Calu3 (cell line): ENCODE measurements around the gene IQCK. TPM values are rescaled to one million over a fixed set of nuclear protein-coding genes. Genes with fewer than 3 reads are reported as not detected.
A peak's percentile ranks its signal among the peaks of the same experiment; 100 is the strongest.

Source experiments
- BruUV-seq: library from RNA; stranded (reverse); fragments of 400-500 nt; replicated peaks from 2 replicates; lab custom pipeline; 2021; lab: Mats Ljungman, UMichigan
- CTCF ChIA-PET: fragments of 300-600 bp; sonication (Branson Sonifier 250); formaldehyde crosslinking; loops from one replicate; lab custom pipeline; 2022; ENCODE audit warnings: antibody characterized with exemption; lab: Charles Lee
- DNase-seq: peaks from one replicate; pipeline ENCODE4 v3.0.0; 2022
- H3K27ac Mint-ChIP-seq: one replicate; pipeline ENCODE4 v1.8.0; 2022; ENCODE audit warnings: mixed read lengths; ENCODE audit not compliant: unreplicated experiment
- H3K27me3 Mint-ChIP-seq: one replicate; pipeline ENCODE4 v1.8.0; 2022; ENCODE audit warnings: mixed read lengths; ENCODE audit not compliant: unreplicated experiment
- H3K36me3 Mint-ChIP-seq: one replicate; pipeline ENCODE4 v1.8.0; 2022; ENCODE audit warnings: mild to moderate bottlenecking, moderate library complexity, mixed read lengths; ENCODE audit not compliant: insufficient read depth, unreplicated experiment
- H3K4me1 Mint-ChIP-seq: one replicate; pipeline ENCODE4 v1.8.0; 2022; ENCODE audit warnings: mild to moderate bottlenecking, low read depth, mixed read lengths; ENCODE audit not compliant: unreplicated experiment
- H3K4me3 Mint-ChIP-seq: one replicate; pipeline ENCODE4 v1.8.0; 2022; ENCODE audit warnings: mild to moderate bottlenecking, low read depth, moderate library complexity, mixed read lengths; ENCODE audit not compliant: unreplicated experiment
- H3K9me3 Mint-ChIP-seq: one replicate; pipeline ENCODE4 v1.8.0; 2022; ENCODE audit warnings: low read depth, mixed read lengths; ENCODE audit not compliant: unreplicated experiment
- intact Hi-C: fragments of 100-400 bp; cut with micrococcal nuclease; formaldehyde crosslinking; loops from one replicate; pipeline ENCODE4 v1.10.0; 2022; ENCODE audit not compliant: unreplicated experiment
- total RNA-seq: library from RNA; stranded (reverse); gene quantifications from 2 replicates; pipeline ENCODE4 v1.2.3, GENCODE V29; 2022
- TF ChIP-seq, protein P1 (sequence below): fragments of 200-600 bp; IDR thresholded peaks from one replicate; pipeline ENCODE4 v1.8.0; 2022; ENCODE audit warnings: antibody characterized with exemption; ENCODE audit not compliant: unreplicated experiment

Gene IQCK
- total RNA-seq, 1 experiment from 2014 or later: 42.5 TPM

DNA sequence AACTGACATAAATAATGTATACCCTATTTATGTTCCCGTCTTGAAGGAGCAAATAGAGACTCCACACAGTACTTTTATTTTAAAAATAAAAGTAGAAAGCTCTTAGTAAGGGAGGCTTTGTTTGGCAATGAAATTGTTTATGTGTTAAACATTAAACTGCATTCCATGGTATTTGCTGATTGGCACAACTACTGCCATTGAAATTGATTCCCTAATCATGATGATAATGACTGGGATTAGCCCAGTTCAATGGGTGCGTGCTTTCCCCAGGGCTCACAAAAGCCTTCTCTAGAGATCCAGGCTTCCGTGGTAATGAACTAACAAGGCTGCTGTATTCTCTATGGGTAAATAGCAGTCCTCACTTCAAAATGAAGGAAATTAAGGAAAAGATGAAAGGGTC lies 99.1 kb downstream of the IQCK start:
- peaks cover 17% of the 10 kb centered on the region for H3K36me3 Mint-ChIP-seq
- no peak overlapping the region for H3K4me3 Mint-ChIP-seq
- CTCF ChIA-PET: interaction anchor here (0.6 to 1.4 kb wide), 3 partner anchors 8 to 98 kb away, joined by 4 to 6 read pairs (median 5); partner anchors contain the start of genes IQCK and KNOP1
- TF ChIP-seq, protein P1, sequence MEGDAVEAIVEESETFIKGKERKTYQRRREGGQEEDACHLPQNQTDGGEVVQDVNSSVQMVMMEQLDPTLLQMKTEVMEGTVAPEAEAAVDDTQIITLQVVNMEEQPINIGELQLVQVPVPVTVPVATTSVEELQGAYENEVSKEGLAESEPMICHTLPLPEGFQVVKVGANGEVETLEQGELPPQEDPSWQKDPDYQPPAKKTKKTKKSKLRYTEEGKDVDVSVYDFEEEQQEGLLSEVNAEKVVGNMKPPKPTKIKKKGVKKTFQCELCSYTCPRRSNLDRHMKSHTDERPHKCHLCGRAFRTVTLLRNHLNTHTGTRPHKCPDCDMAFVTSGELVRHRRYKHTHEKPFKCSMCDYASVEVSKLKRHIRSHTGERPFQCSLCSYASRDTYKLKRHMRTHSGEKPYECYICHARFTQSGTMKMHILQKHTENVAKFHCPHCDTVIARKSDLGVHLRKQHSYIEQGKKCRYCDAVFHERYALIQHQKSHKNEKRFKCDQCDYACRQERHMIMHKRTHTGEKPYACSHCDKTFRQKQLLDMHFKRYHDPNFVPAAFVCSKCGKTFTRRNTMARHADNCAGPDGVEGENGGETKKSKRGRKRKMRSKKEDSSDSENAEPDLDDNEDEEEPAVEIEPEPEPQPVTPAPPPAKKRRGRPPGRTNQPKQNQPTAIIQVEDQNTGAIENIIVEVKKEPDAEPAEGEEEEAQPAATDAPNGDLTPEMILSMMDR: no peak
- H3K4me1 Mint-ChIP-seq: peaks cover 71% of the 10 kb centered on the region
- H3K9me3 Mint-ChIP-seq: no peaks in the 10 kb centered on the region
- no peak for DNase-seq
- no TSS peak for BruUV-seq
- intact Hi-C loops: no loop called here
- H3K27ac Mint-ChIP-seq: peak overlapping the region; percentile 31
- no peaks in the 10 kb centered on the region for H3K27me3 Mint-ChIP-seq

GRCh38 chr16:19817875-19818274 lies 99.8 kb downstream of the IQCK start:
- Mint-ChIP-seq H3K27ac (peak overlapping the region; percentile 31), H3K4me3 (no peak overlapping the region), H3K27me3 (no peaks in the 10 kb centered on the region), H3K9me3 (no peaks in the 10 kb centered on the region), H3K36me3 (peaks cover 17% of the 10 kb centered on the region), H3K4me1 (peaks cover 71% of the 10 kb centered on the region)
- TF ChIP-seq, protein P1: no peak
- CTCF ChIA-PET: no interaction called here
- no TSS peak for BruUV-seq
- intact Hi-C loops: no loop called here
- DNase-seq: no peak

DNA sequence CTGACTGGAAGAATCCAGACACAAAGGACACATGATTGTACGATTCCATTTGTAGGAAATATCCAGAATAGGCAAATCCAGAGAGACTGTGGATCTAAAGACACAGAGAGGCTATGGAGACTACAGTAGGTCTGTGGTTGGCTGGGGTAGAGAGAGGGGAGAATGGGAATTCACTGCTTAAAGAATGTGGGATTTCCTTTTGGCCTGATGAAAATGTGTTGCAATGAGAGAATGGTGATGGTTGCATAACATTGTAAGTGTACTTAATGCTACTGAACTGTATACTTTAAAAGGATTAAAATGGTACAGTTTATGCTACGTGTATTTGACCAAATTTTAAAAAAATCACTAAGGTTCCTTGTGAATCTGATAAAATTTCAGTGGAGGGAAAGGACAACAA lies 104.5 kb downstream of the IQCK start:
- Mint-ChIP-seq H3K27me3 (no peaks in the 10 kb centered on the region), H3K4me1 (peaks cover 38% of the 10 kb centered on the region), H3K9me3 (no peaks in the 10 kb centered on the region), H3K4me3 (no peak overlapping the region), H3K27ac (no peak overlapping the region), H3K36me3 (peaks cover 9% of the 10 kb centered on the region)
- CTCF ChIA-PET: no interaction called here
- no peak for DNase-seq
- intact Hi-C loops: no loop called here
- TF ChIP-seq, protein P1: no peak
- BruUV-seq: no TSS peak

- Mint-ChIP-seq H3K36me3 (peaks cover 9% of the 10 kb centered on the region), H3K4me3 (no peak overlapping the region), H3K27me3 (no peaks in the 10 kb centered on the region), H3K9me3 (no peaks in the 10 kb centered on the region), H3K27ac (no peak overlapping the region), H3K4me1 (peaks cover 33% of the 10 kb centered on the region)
- TF ChIP-seq, protein P1: no peak
- intact Hi-C loops: no loop called here
- DNase-seq: no peak
- BruUV-seq: no TSS peak
- CTCF ChIA-PET: no interaction called here
These were observed 105.3 kb downstream of the IQCK start for GRCh38 chr16:19823322-19823721.
